Fibroblast of lung (primary cell): ENCODE data around the gene TEX35. TPM values are rescaled to one million over a fixed set of nuclear protein-coding genes. Genes with fewer than 3 reads are reported as not detected.

Experiments used
- DNase-seq, 2 donors: peaks; one replicate each; pipeline versions ENCODE4 v3.0.0 to v3.0.0-alpha.2; 2010; ENCODE audit warnings: low read depth in 2 of 2
- H2AFZ ChIP-seq: 2 replicates; pipeline ENCODE4 v1.5.1; 2012; ENCODE audit warnings: low read length, control low read depth, inconsistent platforms
- H3K27ac ChIP-seq: 2 replicates; pipeline ENCODE4 v1.5.1; 2011; ENCODE audit warnings: low read length, control low read depth; ENCODE audit not compliant: insufficient read depth
- H3K27me3 ChIP-seq: 2 replicates; pipeline ENCODE4 v1.5.1; 2011; ENCODE audit warnings: mild to moderate bottlenecking, low read length; ENCODE audit not compliant: control insufficient read depth, insufficient read depth
- H3K36me3 ChIP-seq: 2 replicates; pipeline ENCODE4 v1.5.1; 2011; ENCODE audit warnings: low read length; ENCODE audit not compliant: control insufficient read depth, insufficient read depth
- H3K4me1 ChIP-seq: 2 replicates; pipeline ENCODE4 v1.5.1; 2011; ENCODE audit warnings: low read length; ENCODE audit not compliant: control insufficient read depth, insufficient read depth; ENCODE audit errors: extremely low read depth
- H3K4me2 ChIP-seq: 2 replicates; pipeline ENCODE4 v1.5.1; 2011; ENCODE audit warnings: low read length, control low read depth; ENCODE audit not compliant: insufficient read depth; ENCODE audit errors: extremely low read depth
- H3K4me3 ChIP-seq, 4 experiments: fragments of 200-600 bp in 1 of 4; sonication (generic) in 1 of 4; replicated peaks in 1 of 4; 2 replicates each; pipeline ENCODE4 v1.5.1; 2011 to 2016; ENCODE audit warnings: low read length in 4 of 4, low read depth in 3 of 4, mild to moderate bottlenecking in 3 of 4, control low read depth in 2 of 4, inconsistent platforms in 1 of 4, mixed read lengths in 1 of 4; ENCODE audit not compliant: insufficient read depth in 1 of 4; ENCODE audit errors: control extremely low read depth in 1 of 4
- H3K79me2 ChIP-seq: 2 replicates; pipeline ENCODE4 v1.5.1; 2012; ENCODE audit warnings: mild to moderate bottlenecking, low read length, inconsistent platforms; ENCODE audit not compliant: control insufficient read depth, insufficient read depth
- H3K9ac ChIP-seq: 2 replicates; pipeline ENCODE4 v1.5.1; 2011; ENCODE audit warnings: mild to moderate bottlenecking, low read length, control low read depth; ENCODE audit not compliant: insufficient read depth
- H3K9me3 ChIP-seq: 2 replicates; pipeline ENCODE4 v1.5.1; 2012; ENCODE audit warnings: low read depth, low read length; ENCODE audit not compliant: control insufficient read depth, insufficient read depth
- H4K20me1 ChIP-seq: 2 replicates; pipeline ENCODE4 v1.5.1; 2011; ENCODE audit warnings: low read length; ENCODE audit not compliant: control insufficient read depth, insufficient read depth; ENCODE audit errors: extremely low read depth
- CTCF ChIP-seq, 2 donors: IDR thresholded peaks in 1 of 2; conservative IDR thresholded peaks in 1 of 2; 1 replicate in 1 of 2; 2 replicates in 1 of 2; pipeline ENCODE4 v1.5.1; 2011 to 2012; ENCODE audit warnings: low read length in 2 of 2, control low read depth in 1 of 2, inconsistent platforms in 1 of 2, low read depth in 1 of 2, mild to moderate bottlenecking in 1 of 2
- EZH2 ChIP-seq: IDR thresholded peaks from 2 replicates; pipeline ENCODE4 v1.5.1; 2012; ENCODE audit warnings: low read length, control low read depth, mild to moderate bottlenecking; ENCODE audit errors: missing control alignments
- polyA plus RNA-seq, 2 donors: library from polyadenylated mRNA; depleted of rRNA in 1 of 2; stranded (reverse) in 1 of 2; unstranded in 1 of 2; fragments of >200 nt; gene quantifications; 2 replicates each; pipeline ENCODE4 v1.2.1, GENCODE V29; 2011 to 2012; ENCODE audit warnings: missing spikeins in 1 of 2
- total RNA-seq: library from RNA; depleted of rRNA; stranded (reverse); fragments of >200 nt; gene quantifications from 2 replicates; pipeline ENCODE4 v1.2.1, GENCODE V29; 2014

Gene TEX35
- total and polyA plus RNA-seq, 2 donors (not counting 1 experiment from before 2014, with no cell fraction given): 0.24 TPM; not detected in 1

GRCh38 chr1:178496410-178497135 lies 16.3 kb upstream of the TEX35 start, which contains the start of gene CLEC20A:
Gene CLEC20A (minus strand): TSS chr1:178496964. CDS start chr1:178496939, 25 bp downstream.
- TF ChIP-seq CTCF (conservative IDR thresholded peaks at IDR 0.05 in 1 of 2, IDR thresholded peaks at IDR 0.05 in 1 of 2; ENCODE audit: low read depth in 1 of 2, low read length in 2 of 2): no peak
- no peak for TF ChIP-seq EZH2
- no peak within 1 kb of the TSS for H3K4me3 ChIP-seq
- no peak for DNase-seq
- H3K27ac ChIP-seq: no peak within 1 kb of the TSS
- no peaks in the 10 kb centered on the region for H3K4me1 ChIP-seq
- H3K27me3 ChIP-seq: no peaks in the 10 kb centered on the region
- H3K9me3 ChIP-seq: no peaks in the 10 kb centered on the region
- no peaks in the 10 kb centered on the region for H3K36me3 ChIP-seq
- no peak within 1 kb of the TSS for H2AFZ ChIP-seq
- no peaks in the 10 kb centered on the region for H3K79me2 ChIP-seq
- no peak within 1 kb of the TSS for H3K4me2 ChIP-seq
- no peak within 1 kb of the TSS for H3K9ac ChIP-seq
- no peaks in the 10 kb centered on the region for H4K20me1 ChIP-seq

GRCh38 chr1:178497903-178498478 lies 14.9 kb upstream of the TEX35 start:
- Histone ChIP-seq H3K27me3 (no peaks in the 10 kb centered on the region), H3K36me3 (no peaks in the 10 kb centered on the region), H4K20me1 (no peaks in the 10 kb centered on the region), H3K9ac (no peak overlapping the region), H3K4me2 (no peak overlapping the region), H3K9me3 (no peaks in the 10 kb centered on the region), H2AFZ (no peak overlapping the region), H3K27ac (no peak overlapping the region), H3K4me3 (no peak overlapping the region), H3K4me1 (no peaks in the 10 kb centered on the region), H3K79me2 (no peaks in the 10 kb centered on the region)
- no peak for DNase-seq
- TF ChIP-seq EZH2 (no peak), CTCF (conservative IDR thresholded peaks at IDR 0.05 in 1 of 2, IDR thresholded peaks at IDR 0.05 in 1 of 2; ENCODE audit: low read depth in 1 of 2, low read length in 2 of 2) (no peak)

GRCh38 chr1:178498896-178499675 lies 13.8 kb upstream of the TEX35 start:
- H3K79me2 ChIP-seq: no peaks in the 10 kb centered on the region
- H3K4me3 ChIP-seq: no peak overlapping the region
- no peaks in the 10 kb centered on the region for H3K4me1 ChIP-seq
- no peaks in the 10 kb centered on the region for H3K27me3 ChIP-seq
- no peaks in the 10 kb centered on the region for H3K9me3 ChIP-seq
- DNase-seq: no peak
- H3K27ac ChIP-seq: no peak overlapping the region
- H3K9ac ChIP-seq: no peak overlapping the region
- H2AFZ ChIP-seq: no peak overlapping the region
- TF ChIP-seq EZH2: no peak
- TF ChIP-seq CTCF (conservative IDR thresholded peaks at IDR 0.05 in 1 of 2, IDR thresholded peaks at IDR 0.05 in 1 of 2; ENCODE audit: low read depth in 1 of 2, low read length in 2 of 2): no peak
- H4K20me1 ChIP-seq: no peaks in the 10 kb centered on the region
- no peaks in the 10 kb centered on the region for H3K36me3 ChIP-seq
- H3K4me2 ChIP-seq: no peak overlapping the region
